Embryonic facial prominence (tissue), 1 donor: Measurements from ENCODE around the gene SCN1A.
"Not testable (repeated sequence)": the region's sequence is repeated elsewhere in the genome, so short reads cannot be mapped to it uniquely, and the experiment has no call there.

Experiments used
- DNase-seq: peaks from one replicate; pipeline ENCODE4 v3.0.0-alpha.2; 2016; ENCODE audit errors: extremely low spot score

The SCN1A gene

DNA sequence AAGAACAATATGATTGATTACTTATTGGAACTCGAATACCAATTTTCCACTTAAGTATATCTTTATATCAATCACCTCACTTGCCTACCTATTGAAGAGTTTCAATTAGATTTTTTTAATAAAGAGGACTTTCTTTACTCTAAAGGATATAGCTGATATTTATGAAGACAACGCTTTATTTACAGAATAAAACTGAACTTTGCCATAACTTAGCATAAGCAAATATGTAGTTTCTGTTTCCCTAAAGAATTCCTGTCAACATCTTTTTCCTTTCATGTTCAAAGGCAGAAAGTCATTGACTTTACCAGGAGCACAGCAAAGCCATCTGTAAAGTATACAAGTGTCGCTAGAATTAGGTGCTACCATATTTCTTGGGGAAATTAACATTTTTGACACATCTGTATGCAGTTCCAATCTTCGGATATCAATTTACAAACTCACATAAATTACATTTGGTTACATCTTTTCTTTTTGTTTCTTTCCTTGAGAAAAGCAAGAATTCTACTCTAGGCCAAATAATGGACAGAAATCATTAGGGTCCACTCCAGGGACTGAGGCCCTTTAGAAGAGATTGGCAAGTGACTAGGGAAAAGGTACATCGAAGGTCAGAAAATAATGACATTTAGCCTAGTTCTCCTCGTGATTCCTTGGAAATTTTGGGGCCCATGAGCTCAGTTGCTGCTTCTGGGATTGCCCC is 7.5 kb upstream of the SCN1A start:
- no peak for DNase-seq

- no peak for DNase-seq
Measured at GRCh38 chr2:166134252-166135151, 6.7 kb upstream of the SCN1A start.

DNA sequence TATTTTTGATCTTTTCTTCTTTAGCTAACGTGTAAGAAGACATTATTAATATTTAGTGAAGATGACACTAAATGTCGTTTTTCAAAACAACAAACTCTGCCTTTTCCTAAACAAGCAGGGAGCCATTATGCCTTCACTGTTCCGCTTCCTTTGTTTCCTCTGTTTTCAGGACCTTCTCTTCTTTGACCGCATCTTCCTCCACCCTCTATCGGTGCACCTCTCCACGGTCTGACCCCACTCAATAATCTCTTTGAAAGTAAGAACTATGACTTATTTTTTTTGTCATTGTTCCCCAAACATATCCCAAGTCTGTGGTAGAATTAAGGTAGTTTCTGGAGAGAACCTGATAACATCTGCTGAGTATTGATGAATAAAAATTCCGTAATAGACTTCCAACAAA is 5.8 kb upstream of the SCN1A start:
- DNase-seq, result no peak

- no peak for DNase-seq
Measured at GRCh38 chr2:166128156-166128505, 311 bp upstream of the SCN1A start.

DNA sequence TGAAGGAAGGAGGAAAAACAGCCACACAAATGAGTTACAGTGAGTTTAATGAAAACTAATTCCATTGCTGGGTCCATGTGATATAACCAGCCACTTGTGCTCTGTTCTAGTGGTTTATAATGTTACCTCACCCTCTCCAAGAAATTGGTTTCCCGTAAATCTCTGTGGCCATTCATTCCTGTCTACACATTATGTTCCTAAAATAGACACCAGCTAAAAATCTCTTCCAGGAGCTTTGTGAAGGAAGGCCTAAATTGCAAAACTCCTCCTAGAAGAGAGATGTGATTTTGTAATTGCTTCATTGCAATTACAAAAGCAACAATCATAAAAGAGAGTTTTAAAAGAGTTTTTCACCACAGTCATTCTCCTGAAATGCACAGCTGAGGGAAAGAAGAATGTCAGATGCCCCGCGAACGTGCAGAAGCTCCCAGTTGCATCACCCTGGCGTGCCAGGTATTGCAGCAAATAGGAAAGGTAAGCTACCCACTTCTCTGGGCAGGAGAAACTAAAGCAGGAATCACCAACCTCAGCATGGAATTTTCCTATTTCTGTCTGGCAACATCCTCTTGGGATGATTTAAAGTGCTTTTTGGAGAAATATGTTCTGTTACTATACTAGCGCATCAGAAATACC is 1.7 kb downstream of the SCN1A start:
- no peak for DNase-seq

DNA sequence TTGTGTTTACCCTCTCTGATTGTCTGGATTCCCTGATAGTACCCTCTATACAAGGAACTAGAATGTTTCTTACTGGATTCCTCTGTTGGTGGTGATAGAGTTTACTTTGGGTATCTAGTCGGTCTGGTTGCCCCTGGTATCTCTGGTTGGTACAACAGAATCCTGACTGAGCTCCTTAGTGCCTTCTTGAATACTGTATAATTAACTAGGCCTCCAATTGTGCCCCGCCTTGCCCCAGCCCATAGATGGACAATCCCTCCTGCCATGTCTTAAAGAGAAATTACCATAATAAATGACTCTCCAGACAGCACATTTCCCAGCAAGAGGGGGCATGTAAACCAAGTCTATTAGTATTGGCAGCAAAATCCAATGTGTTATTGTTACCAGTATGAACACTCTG is 2.3 kb downstream of the SCN1A start:
- DNase-seq, result no peak

- DNase-seq, result no peak
Measured at GRCh38 chr2:166118180-166118579, 9.6 kb downstream of the SCN1A start.

DNA sequence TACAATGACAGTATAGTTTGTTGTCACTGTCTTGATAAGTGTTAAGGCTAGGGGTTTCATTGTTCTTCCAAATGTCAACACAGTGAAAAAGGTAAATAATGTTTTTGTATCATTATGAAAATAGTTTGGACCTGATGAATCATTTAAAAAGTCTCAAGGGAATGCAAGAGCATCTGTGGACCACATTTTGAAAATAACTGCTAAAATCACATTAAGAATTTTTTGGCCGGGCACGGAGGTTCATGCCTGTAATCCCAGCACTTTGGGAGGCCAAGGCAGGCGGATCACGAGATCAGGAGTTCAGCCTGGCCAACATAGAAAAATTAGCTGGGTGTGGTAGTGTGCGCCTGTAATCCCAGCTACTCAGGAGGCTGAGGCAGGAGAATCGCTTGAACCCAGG is 10.3 kb downstream of the SCN1A start:
- no peak for DNase-seq

DNA sequence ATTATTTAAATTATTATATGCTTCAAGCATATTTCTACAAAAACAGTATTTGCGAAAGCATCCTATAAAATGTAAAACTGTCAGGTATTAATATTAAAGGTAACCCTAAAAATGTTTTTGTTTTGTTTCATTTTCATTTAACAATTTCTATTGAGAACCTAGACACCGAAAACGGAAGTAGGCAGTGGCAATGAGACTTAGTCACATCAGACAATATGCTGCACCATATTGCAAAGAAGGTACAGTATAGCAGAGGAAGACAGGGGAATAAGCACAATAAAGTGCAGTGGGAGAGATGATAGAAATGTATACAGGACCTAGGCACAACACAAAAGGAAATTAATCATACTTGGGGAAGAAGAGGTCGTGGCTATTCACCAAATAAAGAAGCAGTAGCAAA is 12.2 kb downstream of the SCN1A start:
- no peak for DNase-seq

- no peak for DNase-seq
Measured at GRCh38 chr2:166112193-166112605, 15.6 kb downstream of the SCN1A start.

DNA sequence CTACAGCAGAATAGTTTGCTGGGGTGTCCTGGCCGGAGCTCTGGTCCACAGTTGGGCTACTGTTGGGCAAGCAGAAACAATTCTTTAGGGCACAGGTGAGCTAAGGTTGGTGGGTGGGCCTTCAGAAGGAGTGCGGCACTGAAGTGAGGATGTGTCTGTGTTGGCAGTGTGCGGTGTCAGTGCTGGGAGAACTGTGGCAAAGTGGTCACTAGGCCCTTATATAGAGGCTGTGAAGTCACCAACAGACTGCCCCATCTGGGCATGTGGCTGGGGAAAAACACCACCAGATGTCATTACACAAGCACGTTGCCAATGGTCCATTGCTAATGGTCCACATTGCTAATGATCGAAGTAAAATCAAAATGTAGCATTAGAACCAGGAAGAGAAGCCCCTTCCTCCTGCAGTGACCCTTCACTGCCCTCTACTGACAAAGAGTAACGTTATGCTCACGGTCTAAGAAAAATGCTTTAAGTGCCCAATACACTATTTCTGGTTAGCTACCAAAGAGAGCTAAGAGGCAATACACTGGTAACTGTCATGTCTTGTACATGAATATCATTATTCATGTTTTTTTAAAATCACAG is 21.3 kb downstream of the SCN1A start:
- no peak for DNase-seq

GRCh38 chr2:166104773-166105172 is 23.0 kb downstream of the SCN1A start:
- no peak for DNase-seq

DNA sequence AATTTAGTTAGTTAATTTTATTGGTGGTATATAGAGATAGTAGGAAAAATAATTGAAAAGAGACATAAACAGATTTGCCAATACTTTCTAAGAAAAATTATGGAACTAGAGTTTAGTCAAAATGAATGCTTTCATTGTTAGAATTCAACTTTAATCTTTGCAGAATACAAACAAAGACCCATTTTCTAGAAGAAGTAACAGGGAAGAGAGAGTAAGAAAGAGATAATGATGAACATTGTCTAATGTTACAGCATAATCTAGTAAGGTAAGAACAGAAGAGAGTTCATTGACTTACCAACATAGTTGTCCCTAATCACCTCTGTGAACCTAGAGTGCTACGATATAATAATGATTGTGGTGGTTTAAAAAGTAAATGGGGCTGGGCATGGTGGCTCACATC is 23.7 kb downstream of the SCN1A start:
- no peak for DNase-seq

DNA sequence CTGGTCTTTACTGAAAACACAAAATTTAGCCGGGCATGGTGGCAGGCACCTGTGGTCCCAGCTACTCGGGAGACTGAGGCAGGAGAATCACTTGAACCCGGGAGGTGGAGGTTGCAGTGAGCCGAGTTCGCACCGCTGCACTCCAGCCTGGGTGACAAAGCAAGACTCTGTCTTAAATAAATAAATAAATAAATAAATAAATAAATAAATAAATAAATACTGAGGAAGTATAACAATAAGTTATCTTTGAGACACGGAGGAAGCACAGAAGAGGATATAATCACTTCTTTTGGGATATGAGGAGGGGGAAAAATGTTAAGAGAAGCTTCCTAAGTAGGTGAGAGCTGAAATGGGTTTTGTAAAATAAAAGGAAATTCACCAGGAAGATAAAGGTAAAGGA is 24.5 kb downstream of the SCN1A start:
- not testable (repeated sequence) for DNase-seq

DNA sequence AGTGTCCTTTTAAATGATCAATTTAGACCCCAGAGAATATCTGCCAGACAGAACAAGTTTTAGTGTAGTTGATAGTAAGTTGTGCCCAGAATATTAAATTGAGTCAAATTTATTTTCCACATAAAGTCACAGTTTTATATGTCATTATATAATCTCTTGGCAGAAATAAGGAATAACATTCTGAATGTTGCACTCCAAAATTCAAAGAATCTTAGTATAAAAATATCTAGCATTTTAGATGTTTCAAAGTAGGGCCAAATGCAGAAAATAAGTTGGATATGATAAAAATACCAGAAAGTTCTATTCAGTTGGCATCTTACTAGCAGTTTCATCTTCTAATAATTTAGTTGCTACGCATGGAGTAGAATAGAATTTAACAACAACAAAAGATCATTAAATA is 33.5 kb downstream of the SCN1A start:
- DNase-seq, result no peak

- no peak for DNase-seq
Measured at GRCh38 chr2:166092889-166093288, 34.9 kb downstream of the SCN1A start.

- no peak for DNase-seq
Measured at GRCh38 chr2:166091439-166091838, 36.4 kb downstream of the SCN1A start.

DNA sequence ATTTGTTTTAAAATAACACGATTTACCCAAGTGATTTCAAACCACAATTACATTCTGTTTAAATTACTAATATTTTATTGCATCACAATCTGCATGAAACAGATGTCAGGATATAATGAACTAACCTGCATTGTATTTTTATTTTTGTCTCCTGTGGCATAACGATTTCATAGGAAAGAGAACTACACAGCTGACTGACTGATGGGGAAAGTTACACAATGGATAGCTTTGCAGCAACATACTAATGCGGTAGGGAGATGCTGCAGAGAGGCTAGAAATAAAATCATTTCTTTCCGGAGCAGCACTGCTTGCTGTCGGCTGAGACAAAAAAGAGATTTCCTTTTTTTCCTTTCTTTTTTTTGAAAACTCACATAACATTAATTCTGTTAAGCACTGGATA is 36.9 kb downstream of the SCN1A start:
- DNase-seq, result no peak

- DNase-seq, result no peak
Measured at GRCh38 chr2:166090346-166090745, 37.5 kb downstream of the SCN1A start.

DNA sequence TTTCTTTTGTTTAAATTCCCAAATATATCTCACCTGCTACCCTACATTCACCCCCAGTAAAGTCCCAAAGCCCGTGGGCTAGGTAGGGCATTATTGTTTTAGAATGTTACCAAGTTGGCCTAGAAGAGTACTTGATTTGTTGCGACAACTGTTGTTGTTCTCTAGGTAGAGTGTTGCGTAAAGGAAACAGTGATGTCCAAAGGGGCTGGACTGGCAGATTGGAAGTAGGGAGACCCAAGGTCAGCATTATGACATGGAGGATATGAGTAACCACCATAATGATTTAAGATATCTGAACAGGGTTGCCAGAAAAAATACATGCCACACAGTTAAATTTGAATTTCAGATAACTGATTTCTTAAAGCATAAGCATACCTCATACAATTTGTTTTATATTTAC is 39.2 kb downstream of the SCN1A start:
- DNase-seq, result no peak

GRCh38 chr2:166084301-166084700 is 43.5 kb downstream of the SCN1A start:
- DNase-seq, result no peak

- DNase-seq, result no peak
Measured at GRCh38 chr2:166082736-166083135, 45.1 kb downstream of the SCN1A start.

GRCh38 chr2:166081852-166082251 is 46.0 kb downstream of the SCN1A start:
- no peak for DNase-seq
